ENCODE measurements around the gene SLC23A1. TPM values are rescaled to one million over a fixed set of nuclear protein-coding genes. Genes with fewer than 3 reads are reported as not detected.

Gene SLC23A1
- total and polyA plus RNA-seq, 4 donors, result 0.40 to 0.99 (median 0.78) TPM; not detected in 1

- peaks cover 33% of the 10 kb centered on the region for H3K4me1 ChIP-seq (ENCODE audit: control insufficient read depth, insufficient read depth, low read length)
- WGBS (ENCODE audit: insufficient coverage), result 67% methylated on average over 2 of the region's 6 CpGs
- no peak overlapping the region for H3K4me3 ChIP-seq (ENCODE audit: low read depth, low read length)
- no peak overlapping the region for H3K27ac ChIP-seq (ENCODE audit: low read depth, low read length)
- peaks cover 31% of the 10 kb centered on the region for H3K27me3 ChIP-seq (ENCODE audit: control insufficient read depth, insufficient read depth, low read length)
- DNase-seq (ENCODE audit: low read depth in 4 of 6, low spot score in 6 of 6), result no peak
- H3K9me3 ChIP-seq (ENCODE audit: control insufficient read depth, insufficient read depth, low read length), result no peaks in the 10 kb centered on the region
- peaks cover 15% of the 10 kb centered on the region for H3K36me3 ChIP-seq (ENCODE audit: control insufficient read depth, insufficient read depth, low read length)
Measured at GRCh38 chr5:139397921-139398320, 14.8 kb upstream of the SLC23A1 start.

- H3K9me3 ChIP-seq (ENCODE audit: control insufficient read depth, insufficient read depth, low read length), result no peaks in the 10 kb centered on the region
- peaks cover 20% of the 10 kb centered on the region for H3K36me3 ChIP-seq (ENCODE audit: control insufficient read depth, insufficient read depth, low read length)
- no peak overlapping the region for H3K4me3 ChIP-seq (ENCODE audit: low read depth, low read length)
- 96% methylated on average over 7 of the region's 8 CpGs for WGBS (ENCODE audit: insufficient coverage)
- H3K27me3 ChIP-seq (ENCODE audit: control insufficient read depth, insufficient read depth, low read length), result peaks cover 42% of the 10 kb centered on the region
- H3K4me1 ChIP-seq (ENCODE audit: control insufficient read depth, insufficient read depth, low read length), result peaks cover 38% of the 10 kb centered on the region
- H3K27ac ChIP-seq (ENCODE audit: low read depth, low read length), result no peak overlapping the region
- DNase-seq (ENCODE audit: low read depth in 4 of 6, low spot score in 6 of 6), result no peak
Measured at GRCh38 chr5:139396691-139397090, 13.6 kb upstream of the SLC23A1 start.

GRCh38 chr5:139395844-139396640 lies 12.9 kb upstream of the SLC23A1 start:
- Histone ChIP-seq H3K4me1 (ENCODE audit: control insufficient read depth, insufficient read depth, low read length) (peaks cover 44% of the 10 kb centered on the region), H3K36me3 (ENCODE audit: control insufficient read depth, insufficient read depth, low read length) (peaks cover 27% of the 10 kb centered on the region), H3K9me3 (ENCODE audit: control insufficient read depth, insufficient read depth, low read length) (no peaks in the 10 kb centered on the region), H3K27me3 (ENCODE audit: control insufficient read depth, insufficient read depth, low read length) (peaks cover 48% of the 10 kb centered on the region), H3K4me3 (ENCODE audit: low read depth, low read length) (no peak overlapping the region), H3K27ac (ENCODE audit: low read depth, low read length) (no peak overlapping the region)
- WGBS (ENCODE audit: insufficient coverage), result 80% methylated on average over 5 of the region's 8 CpGs
- DNase-seq (ENCODE audit: low read depth in 4 of 6, low spot score in 6 of 6), result no peak

GRCh38 chr5:139394654-139395566 lies 11.8 kb upstream of the SLC23A1 start, which contains the start of gene PROB1:
Gene PROB1, minus strand, starts transcription at chr5:139395104. Its CDS starts 23 bp downstream, at chr5:139395081.
- H3K27me3 ChIP-seq (ENCODE audit: control insufficient read depth, insufficient read depth, low read length), result peaks cover 49% of the 10 kb centered on the region
- H3K27ac ChIP-seq (ENCODE audit: low read depth, low read length), result no peak within 1 kb of the TSS
- no peak for DNase-seq (ENCODE audit: low read depth in 4 of 6, low spot score in 6 of 6)
- 6% methylated on average over 73 of the region's 76 CpGs for WGBS (ENCODE audit: insufficient coverage)
- peak within 1 kb of the TSS; percentile 39 for H3K4me3 ChIP-seq (ENCODE audit: low read depth, low read length)
- H3K9me3 ChIP-seq (ENCODE audit: control insufficient read depth, insufficient read depth, low read length), result no peaks in the 10 kb centered on the region
- H3K36me3 ChIP-seq (ENCODE audit: control insufficient read depth, insufficient read depth, low read length), result peaks cover 24% of the 10 kb centered on the region
- peaks cover 49% of the 10 kb centered on the region for H3K4me1 ChIP-seq (ENCODE audit: control insufficient read depth, insufficient read depth, low read length)

GRCh38 chr5:139394123-139394653 lies 11.1 kb upstream of the SLC23A1 start:
- peak in 2 of 6 donors; percentile 29 to 49 for DNase-seq (ENCODE audit: low read depth in 4 of 6, low spot score in 6 of 6)
- under 1% methylated on average over 62 of the region's 62 CpGs for WGBS (ENCODE audit: insufficient coverage)
- peaks cover 28% of the 10 kb centered on the region for H3K36me3 ChIP-seq (ENCODE audit: control insufficient read depth, insufficient read depth, low read length)
- H3K27ac ChIP-seq (ENCODE audit: low read depth, low read length), result no peak overlapping the region
- H3K9me3 ChIP-seq (ENCODE audit: control insufficient read depth, insufficient read depth, low read length), result no peaks in the 10 kb centered on the region
- H3K27me3 ChIP-seq (ENCODE audit: control insufficient read depth, insufficient read depth, low read length), result peaks cover 49% of the 10 kb centered on the region
- H3K4me3 ChIP-seq (ENCODE audit: low read depth, low read length), result peak overlapping the region; percentile 39
- H3K4me1 ChIP-seq (ENCODE audit: control insufficient read depth, insufficient read depth, low read length), result peaks cover 49% of the 10 kb centered on the region

- Histone ChIP-seq H3K27ac (ENCODE audit: low read depth, low read length) (no peak overlapping the region), H3K9me3 (ENCODE audit: control insufficient read depth, insufficient read depth, low read length) (no peaks in the 10 kb centered on the region), H3K4me3 (ENCODE audit: low read depth, low read length) (peak overlapping the region; percentile 39), H3K27me3 (ENCODE audit: control insufficient read depth, insufficient read depth, low read length) (peaks cover 49% of the 10 kb centered on the region), H3K4me1 (ENCODE audit: control insufficient read depth, insufficient read depth, low read length) (peaks cover 49% of the 10 kb centered on the region), H3K36me3 (ENCODE audit: control insufficient read depth, insufficient read depth, low read length) (peaks cover 32% of the 10 kb centered on the region)
- 4% methylated on average over 46 of the region's 49 CpGs for WGBS (ENCODE audit: insufficient coverage)
- DNase-seq (ENCODE audit: low read depth in 4 of 6, low spot score in 6 of 6), result peak in 1 of 6 donors; percentile 21
Measured at GRCh38 chr5:139393497-139394122, 10.5 kb upstream of the SLC23A1 start.

- peaks cover 32% of the 10 kb centered on the region for H3K36me3 ChIP-seq (ENCODE audit: control insufficient read depth, insufficient read depth, low read length)
- peak in 2 of 6 donors; percentile 72 to 76 for DNase-seq (ENCODE audit: low read depth in 4 of 6, low spot score in 6 of 6)
- peaks cover 55% of the 10 kb centered on the region for H3K4me1 ChIP-seq (ENCODE audit: control insufficient read depth, insufficient read depth, low read length)
- H3K4me3 ChIP-seq (ENCODE audit: low read depth, low read length), result peak overlapping the region; percentile 39
- H3K9me3 ChIP-seq (ENCODE audit: control insufficient read depth, insufficient read depth, low read length), result no peaks in the 10 kb centered on the region
- 2% methylated on average over 77 of the region's 77 CpGs for WGBS (ENCODE audit: insufficient coverage)
- no peak overlapping the region for H3K27ac ChIP-seq (ENCODE audit: low read depth, low read length)
- peaks cover 49% of the 10 kb centered on the region for H3K27me3 ChIP-seq (ENCODE audit: control insufficient read depth, insufficient read depth, low read length)
Measured at GRCh38 chr5:139392678-139393496, 9.8 kb upstream of the SLC23A1 start.

GRCh38 chr5:139392324-139392677 lies 9.2 kb upstream of the SLC23A1 start:
- Histone ChIP-seq H3K4me1 (ENCODE audit: control insufficient read depth, insufficient read depth, low read length) (peaks cover 55% of the 10 kb centered on the region), H3K9me3 (ENCODE audit: control insufficient read depth, insufficient read depth, low read length) (no peaks in the 10 kb centered on the region), H3K4me3 (ENCODE audit: low read depth, low read length) (no peak overlapping the region), H3K36me3 (ENCODE audit: control insufficient read depth, insufficient read depth, low read length) (peaks cover 32% of the 10 kb centered on the region), H3K27me3 (ENCODE audit: control insufficient read depth, insufficient read depth, low read length) (peaks cover 49% of the 10 kb centered on the region), H3K27ac (ENCODE audit: low read depth, low read length) (no peak overlapping the region)
- DNase-seq (ENCODE audit: low read depth in 4 of 6, low spot score in 6 of 6), result no peak
- 6% methylated on average over 36 of the region's 36 CpGs for WGBS (ENCODE audit: insufficient coverage)

Data from spinal cord (tissue), 10 donors.